ENCODE data around the gene BAIAP2L2.

DNA sequence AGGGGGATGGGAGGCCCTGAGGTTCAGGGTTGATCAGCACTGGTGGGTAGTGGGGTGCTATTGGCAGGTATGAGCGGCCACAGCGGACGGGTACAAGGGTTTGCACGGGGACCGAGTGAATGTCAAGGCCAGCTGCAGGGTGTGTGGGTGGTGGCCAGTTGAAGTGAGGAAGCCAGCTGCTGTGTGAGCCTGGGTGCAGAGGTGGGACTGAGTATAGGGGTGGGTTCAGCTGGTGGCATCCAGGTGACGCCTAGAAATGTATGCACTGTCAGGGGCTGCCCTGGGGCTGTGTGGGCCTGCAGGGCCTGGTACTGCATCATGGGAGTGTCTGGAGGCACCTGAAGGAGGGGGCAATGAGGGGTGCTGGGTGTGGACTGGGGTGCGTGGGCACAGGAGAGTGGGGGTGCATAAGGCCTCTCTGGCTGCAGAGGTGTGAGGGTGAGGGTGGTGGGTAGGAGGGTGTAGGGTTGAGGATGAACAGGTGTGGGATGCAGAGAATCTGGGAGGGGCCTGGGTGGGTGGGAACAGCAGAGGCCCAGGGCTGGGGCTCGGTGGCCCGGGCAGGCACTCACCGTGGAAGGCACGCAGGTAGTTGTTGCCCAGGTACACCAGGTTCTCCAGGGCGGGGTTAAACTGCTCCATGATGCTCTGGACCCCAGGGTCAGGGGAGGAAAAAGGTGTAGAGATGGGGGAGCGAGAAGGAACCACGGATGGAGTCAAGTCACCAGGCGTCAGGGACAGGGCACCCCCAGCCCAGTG lies 1.7 kb downstream of the BAIAP2L2 start:
- TF ChIP-seq TAF1 (IDR thresholded peaks at IDR 0.05; ENCODE audit: borderline replicate concordance, insufficient read depth, low read length) (no peak), POLR2AphosphoS5 (IDR thresholded peaks at IDR 0.05; ENCODE audit: low read depth, low read length) (no peak), REST (IDR thresholded peaks at IDR 0.05; ENCODE audit: insufficient read depth in 1 of 2, low read depth in 2 of 2, low read length in 2 of 2) (no peak), FOXP2 (optimal IDR thresholded peaks at IDR 0.05; ENCODE audit: borderline replicate concordance, extremely low read depth, extremely low read length, insufficient read depth) (no peak)

Data from PFSK-1 (cell line).